Fibroblast of lung (primary cell): ENCODE results near the gene PSMD1. TPM values are rescaled to one million over a fixed set of nuclear protein-coding genes. Genes with fewer than 3 reads are reported as not detected.
"Not testable (repeated sequence)": the region's sequence is repeated elsewhere in the genome, so short reads cannot be mapped to it uniquely, and the experiment has no call there.

Experiments
- DNase-seq, 2 donors: peaks; one replicate each; pipeline versions ENCODE4 v3.0.0 to v3.0.0-alpha.2; 2010; ENCODE audit warnings: low read depth in 2 of 2
- H2AFZ ChIP-seq: 2 replicates; pipeline ENCODE4 v1.5.1; 2012; ENCODE audit warnings: low read length, control low read depth, inconsistent platforms
- H3K27ac ChIP-seq: 2 replicates; pipeline ENCODE4 v1.5.1; 2011; ENCODE audit warnings: low read length, control low read depth; ENCODE audit not compliant: insufficient read depth
- H3K27me3 ChIP-seq: 2 replicates; pipeline ENCODE4 v1.5.1; 2011; ENCODE audit warnings: mild to moderate bottlenecking, low read length; ENCODE audit not compliant: control insufficient read depth, insufficient read depth
- H3K36me3 ChIP-seq: 2 replicates; pipeline ENCODE4 v1.5.1; 2011; ENCODE audit warnings: low read length; ENCODE audit not compliant: control insufficient read depth, insufficient read depth
- H3K4me1 ChIP-seq: 2 replicates; pipeline ENCODE4 v1.5.1; 2011; ENCODE audit warnings: low read length; ENCODE audit not compliant: control insufficient read depth, insufficient read depth; ENCODE audit errors: extremely low read depth
- H3K4me2 ChIP-seq: 2 replicates; pipeline ENCODE4 v1.5.1; 2011; ENCODE audit warnings: low read length, control low read depth; ENCODE audit not compliant: insufficient read depth; ENCODE audit errors: extremely low read depth
- H3K4me3 ChIP-seq, 4 experiments: fragments of 200-600 bp in 1 of 4; sonication (generic) in 1 of 4; replicated peaks in 1 of 4; 2 replicates each; pipeline ENCODE4 v1.5.1; 2011 to 2016; ENCODE audit warnings: low read length in 4 of 4, low read depth in 3 of 4, mild to moderate bottlenecking in 3 of 4, control low read depth in 2 of 4, inconsistent platforms in 1 of 4, mixed read lengths in 1 of 4; ENCODE audit not compliant: insufficient read depth in 1 of 4; ENCODE audit errors: control extremely low read depth in 1 of 4
- H3K79me2 ChIP-seq: 2 replicates; pipeline ENCODE4 v1.5.1; 2012; ENCODE audit warnings: mild to moderate bottlenecking, low read length, inconsistent platforms; ENCODE audit not compliant: control insufficient read depth, insufficient read depth
- H3K9ac ChIP-seq: 2 replicates; pipeline ENCODE4 v1.5.1; 2011; ENCODE audit warnings: mild to moderate bottlenecking, low read length, control low read depth; ENCODE audit not compliant: insufficient read depth
- H3K9me3 ChIP-seq: 2 replicates; pipeline ENCODE4 v1.5.1; 2012; ENCODE audit warnings: low read depth, low read length; ENCODE audit not compliant: control insufficient read depth, insufficient read depth
- H4K20me1 ChIP-seq: 2 replicates; pipeline ENCODE4 v1.5.1; 2011; ENCODE audit warnings: low read length; ENCODE audit not compliant: control insufficient read depth, insufficient read depth; ENCODE audit errors: extremely low read depth
- EZH2 ChIP-seq: IDR thresholded peaks from 2 replicates; pipeline ENCODE4 v1.5.1; 2012; ENCODE audit warnings: low read length, control low read depth, mild to moderate bottlenecking; ENCODE audit errors: missing control alignments
- polyA plus RNA-seq, 2 donors: library from polyadenylated mRNA; depleted of rRNA in 1 of 2; stranded (reverse) in 1 of 2; unstranded in 1 of 2; fragments of >200 nt; gene quantifications; 2 replicates each; pipeline ENCODE4 v1.2.1, GENCODE V29; 2011 to 2012; ENCODE audit warnings: missing spikeins in 1 of 2
- total RNA-seq: library from RNA; depleted of rRNA; stranded (reverse); fragments of >200 nt; gene quantifications from 2 replicates; pipeline ENCODE4 v1.2.1, GENCODE V29; 2014
- TF ChIP-seq, protein P1 (sequence below), 2 donors: IDR thresholded peaks in 1 of 2; conservative IDR thresholded peaks in 1 of 2; 1 replicate in 1 of 2; 2 replicates in 1 of 2; pipeline ENCODE4 v1.5.1; 2011 to 2012; ENCODE audit warnings: low read length in 2 of 2, control low read depth in 1 of 2, inconsistent platforms in 1 of 2, low read depth in 1 of 2, mild to moderate bottlenecking in 1 of 2

The PSMD1 gene
- total and polyA plus RNA-seq, 2 donors (not counting 1 experiment from before 2014, with no cell fraction given) = 125 to 144 TPM

DNA sequence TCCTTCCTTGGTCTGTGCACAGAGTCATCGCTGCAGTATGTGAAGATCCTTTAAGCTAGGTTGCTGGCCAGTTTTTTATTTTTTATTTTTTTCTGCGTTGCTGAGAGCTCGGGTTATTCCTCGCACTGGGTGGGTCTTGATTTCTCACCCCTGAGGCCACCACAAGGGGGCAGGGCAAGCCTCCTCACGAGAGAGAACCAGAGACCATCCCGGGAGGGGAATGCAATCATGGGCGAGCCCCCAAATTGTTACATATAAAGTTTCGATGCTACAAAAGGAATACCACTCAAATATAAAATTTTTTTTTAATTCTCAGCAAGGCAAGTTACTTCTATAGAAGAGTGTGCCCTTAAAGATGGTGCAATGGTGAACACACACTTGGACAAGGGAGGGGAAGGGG lies 43.3 kb downstream of the PSMD1 start:
- peaks cover 8% of the 10 kb centered on the region for H3K4me1 ChIP-seq
- H3K36me3 ChIP-seq = peaks cover 3% of the 10 kb centered on the region
- peaks cover 4% of the 10 kb centered on the region for H3K79me2 ChIP-seq
- H3K4me2 ChIP-seq = no peak overlapping the region
- TF ChIP-seq, protein P1, sequence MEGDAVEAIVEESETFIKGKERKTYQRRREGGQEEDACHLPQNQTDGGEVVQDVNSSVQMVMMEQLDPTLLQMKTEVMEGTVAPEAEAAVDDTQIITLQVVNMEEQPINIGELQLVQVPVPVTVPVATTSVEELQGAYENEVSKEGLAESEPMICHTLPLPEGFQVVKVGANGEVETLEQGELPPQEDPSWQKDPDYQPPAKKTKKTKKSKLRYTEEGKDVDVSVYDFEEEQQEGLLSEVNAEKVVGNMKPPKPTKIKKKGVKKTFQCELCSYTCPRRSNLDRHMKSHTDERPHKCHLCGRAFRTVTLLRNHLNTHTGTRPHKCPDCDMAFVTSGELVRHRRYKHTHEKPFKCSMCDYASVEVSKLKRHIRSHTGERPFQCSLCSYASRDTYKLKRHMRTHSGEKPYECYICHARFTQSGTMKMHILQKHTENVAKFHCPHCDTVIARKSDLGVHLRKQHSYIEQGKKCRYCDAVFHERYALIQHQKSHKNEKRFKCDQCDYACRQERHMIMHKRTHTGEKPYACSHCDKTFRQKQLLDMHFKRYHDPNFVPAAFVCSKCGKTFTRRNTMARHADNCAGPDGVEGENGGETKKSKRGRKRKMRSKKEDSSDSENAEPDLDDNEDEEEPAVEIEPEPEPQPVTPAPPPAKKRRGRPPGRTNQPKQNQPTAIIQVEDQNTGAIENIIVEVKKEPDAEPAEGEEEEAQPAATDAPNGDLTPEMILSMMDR (conservative IDR thresholded peaks at IDR 0.05 in 1 of 2, IDR thresholded peaks at IDR 0.05 in 1 of 2; ENCODE audit: low read depth in 1 of 2, low read length in 2 of 2) = no peak
- TF ChIP-seq EZH2 = no peak
- no peaks in the 10 kb centered on the region for H3K27me3 ChIP-seq
- no peak overlapping the region for H2AFZ ChIP-seq
- DNase-seq = no peak
- no peak overlapping the region for H3K9ac ChIP-seq
- no peaks in the 10 kb centered on the region for H4K20me1 ChIP-seq
- H3K4me3 ChIP-seq = no peak overlapping the region
- no peaks in the 10 kb centered on the region for H3K9me3 ChIP-seq
- no peak overlapping the region for H3K27ac ChIP-seq

DNA sequence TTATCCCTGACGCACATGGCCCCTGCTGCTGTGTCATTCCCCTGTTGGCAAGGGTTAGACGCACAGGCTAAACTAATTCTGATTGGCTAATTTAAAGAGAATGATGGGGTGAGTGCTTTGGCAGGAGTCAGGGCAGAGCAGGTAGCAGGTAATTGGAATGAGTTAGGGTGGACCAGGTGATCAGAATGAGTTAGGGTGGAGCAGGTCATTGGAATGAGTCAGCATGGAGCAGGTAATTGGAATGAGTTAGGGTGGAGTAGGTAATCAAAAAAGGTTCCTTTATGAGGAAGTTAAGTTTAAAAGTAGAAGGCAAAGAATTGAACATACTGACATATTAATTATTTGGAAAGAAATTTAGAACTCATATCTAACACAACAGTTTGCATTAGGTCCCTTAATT lies 43.7 kb downstream of the PSMD1 start:
- not testable (repeated sequence) for H3K4me3 ChIP-seq, H4K20me1 ChIP-seq, H3K4me1 ChIP-seq, H2AFZ ChIP-seq, H3K9me3 ChIP-seq, H3K27me3 ChIP-seq, H3K79me2 ChIP-seq, H3K36me3 ChIP-seq, H3K9ac ChIP-seq, H3K4me2 ChIP-seq, H3K27ac ChIP-seq, DNase-seq

DNA sequence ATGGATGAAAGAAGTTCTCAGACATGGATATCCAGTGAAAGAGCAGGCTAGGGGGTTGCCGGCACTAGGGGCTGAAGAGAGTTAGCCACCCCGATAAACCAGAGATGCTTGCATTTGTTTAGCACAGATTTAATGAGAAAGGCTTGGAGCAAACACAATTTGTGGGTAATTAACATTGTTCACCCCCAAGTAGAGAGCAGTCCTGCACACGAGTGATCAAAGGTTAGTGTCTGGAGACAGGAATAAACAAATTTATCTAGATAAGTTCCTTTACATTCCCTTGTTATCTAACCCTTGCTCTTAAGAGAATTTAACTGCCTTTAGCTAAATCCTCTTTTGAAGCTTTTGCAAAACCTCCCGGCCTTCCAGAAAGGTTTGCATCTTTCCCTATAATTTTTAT lies 44.3 kb downstream of the PSMD1 start:
- no peak overlapping the region for H3K4me2 ChIP-seq
- no peak for TF ChIP-seq EZH2
- TF ChIP-seq, protein P1 (conservative IDR thresholded peaks at IDR 0.05 in 1 of 2, IDR thresholded peaks at IDR 0.05 in 1 of 2; ENCODE audit: low read depth in 1 of 2, low read length in 2 of 2) = no peak
- no peak overlapping the region for H2AFZ ChIP-seq
- H4K20me1 ChIP-seq = no peaks in the 10 kb centered on the region
- H3K27ac ChIP-seq = no peak overlapping the region
- no peaks in the 10 kb centered on the region for H3K27me3 ChIP-seq
- no peaks in the 10 kb centered on the region for H3K9me3 ChIP-seq
- H3K36me3 ChIP-seq = peaks cover 3% of the 10 kb centered on the region
- peaks cover 8% of the 10 kb centered on the region for H3K4me1 ChIP-seq
- no peak overlapping the region for H3K9ac ChIP-seq
- no peak for DNase-seq
- H3K4me3 ChIP-seq = no peak overlapping the region
- peaks cover 4% of the 10 kb centered on the region for H3K79me2 ChIP-seq
